ENCODE measurements around the gene WDR76. TPM values are rescaled to one million over a fixed set of nuclear protein-coding genes. Genes with fewer than 3 reads are reported as not detected.
"Not testable (repeated sequence)": the region's sequence is repeated elsewhere in the genome, so short reads cannot be mapped to it uniquely, and the experiment has no call there.

The WDR76 gene
- total and polyA plus RNA-seq, 7 donors: 1.2 to 11.6 (median 8.9) TPM

DNA sequence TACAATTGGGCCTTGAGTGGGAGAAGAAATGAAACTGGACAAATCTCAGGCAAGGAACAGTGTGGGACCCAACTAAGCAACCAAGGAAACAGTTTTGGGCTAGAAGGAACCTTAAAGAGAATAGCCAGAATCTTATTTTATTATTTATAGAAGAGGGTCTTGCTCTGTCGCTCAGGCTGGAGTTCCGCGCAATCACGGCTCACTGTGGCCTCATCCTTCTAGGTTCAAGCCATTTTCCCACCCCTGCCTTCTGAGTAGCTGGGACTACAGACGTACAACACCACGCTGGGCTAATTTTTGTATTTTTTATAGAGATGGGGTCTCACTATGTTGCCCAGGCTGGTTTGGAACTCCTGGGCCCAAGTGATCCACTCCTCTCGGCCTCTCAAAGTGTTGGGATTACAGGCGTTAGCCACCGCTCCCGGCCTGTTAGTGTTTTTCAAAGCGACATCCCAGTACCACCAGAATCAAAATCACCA is 734 bp upstream of the WDR76 start:
- Histone ChIP-seq H3K4me1 (peaks cover 0 to 51% (median 41%) of the 10 kb centered on the region in 4 donors), H3K36me3 (no peaks in the 10 kb centered on the region), H3K27me3 (no peaks in the 10 kb centered on the region), H3K27ac (peak overlapping the region; percentile 76 to 81 (median 77)), H3K9me3 (no peaks in the 10 kb centered on the region), H3K4me3 (peak overlapping the region in 3 of 4 donors; percentile 43 to 59 (median 58))
- DNase-seq: no peak
- no peak for TF ChIP-seq EP300 (IDR thresholded peaks at IDR 0.05)
- TF ChIP-seq POLR2A (IDR thresholded peaks at IDR 0.05): no peak
- TF ChIP-seq, protein P1, sequence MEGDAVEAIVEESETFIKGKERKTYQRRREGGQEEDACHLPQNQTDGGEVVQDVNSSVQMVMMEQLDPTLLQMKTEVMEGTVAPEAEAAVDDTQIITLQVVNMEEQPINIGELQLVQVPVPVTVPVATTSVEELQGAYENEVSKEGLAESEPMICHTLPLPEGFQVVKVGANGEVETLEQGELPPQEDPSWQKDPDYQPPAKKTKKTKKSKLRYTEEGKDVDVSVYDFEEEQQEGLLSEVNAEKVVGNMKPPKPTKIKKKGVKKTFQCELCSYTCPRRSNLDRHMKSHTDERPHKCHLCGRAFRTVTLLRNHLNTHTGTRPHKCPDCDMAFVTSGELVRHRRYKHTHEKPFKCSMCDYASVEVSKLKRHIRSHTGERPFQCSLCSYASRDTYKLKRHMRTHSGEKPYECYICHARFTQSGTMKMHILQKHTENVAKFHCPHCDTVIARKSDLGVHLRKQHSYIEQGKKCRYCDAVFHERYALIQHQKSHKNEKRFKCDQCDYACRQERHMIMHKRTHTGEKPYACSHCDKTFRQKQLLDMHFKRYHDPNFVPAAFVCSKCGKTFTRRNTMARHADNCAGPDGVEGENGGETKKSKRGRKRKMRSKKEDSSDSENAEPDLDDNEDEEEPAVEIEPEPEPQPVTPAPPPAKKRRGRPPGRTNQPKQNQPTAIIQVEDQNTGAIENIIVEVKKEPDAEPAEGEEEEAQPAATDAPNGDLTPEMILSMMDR (IDR thresholded peaks at IDR 0.05): no peak
- no peak for TF ChIP-seq POLR2AphosphoS5 (IDR thresholded peaks at IDR 0.05)
- 96 to 97% methylated on average over 11 of the region's 11 CpGs for WGBS, 2 donors
- intact Hi-C loops (cut with DNase I): no loop called here

DNA sequence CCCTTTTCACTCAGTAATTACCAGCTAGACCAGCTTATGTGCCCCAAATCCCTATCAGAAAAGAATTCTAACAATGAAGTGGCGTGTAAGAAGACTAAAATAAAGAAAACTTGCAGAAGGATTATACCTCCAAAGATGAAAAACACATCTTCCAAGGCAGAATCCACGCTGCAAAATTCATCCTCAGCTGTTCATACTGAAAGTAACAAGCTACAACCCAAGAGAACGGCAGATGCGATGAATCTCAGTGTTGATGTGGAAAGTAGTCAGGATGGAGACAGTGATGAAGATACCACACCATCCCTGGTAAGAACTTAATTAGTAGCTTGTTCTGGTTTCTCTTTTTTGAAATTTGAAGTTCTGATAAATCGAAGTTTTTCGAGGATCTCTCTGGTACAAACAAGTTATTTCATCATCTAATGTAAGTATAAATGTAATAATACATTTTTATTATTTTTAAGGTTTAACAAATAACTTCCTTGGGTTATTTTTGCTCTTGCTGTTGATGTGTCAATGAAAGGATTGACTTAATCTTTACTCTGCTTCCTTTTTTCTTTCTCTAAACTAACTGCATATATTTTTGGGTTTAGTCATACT is 1.4 kb downstream of the WDR76 start:
- no peak for DNase-seq
- H3K4me1 ChIP-seq: peaks cover 0 to 31% (median 30%) of the 10 kb centered on the region in 4 donors
- H3K27ac ChIP-seq: peak overlapping the region; percentile 76 to 81 (median 77)
- H3K36me3 ChIP-seq: no peaks in the 10 kb centered on the region
- TF ChIP-seq EP300 (IDR thresholded peaks at IDR 0.05) (no peak), POLR2A (IDR thresholded peaks at IDR 0.05) (no peak), POLR2AphosphoS5 (IDR thresholded peaks at IDR 0.05) (no peak)
- TF ChIP-seq, protein P1 (IDR thresholded peaks at IDR 0.05): no peak
- 57 to 71% methylated on average over 6 of the region's 6 CpGs for WGBS, 2 donors
- intact Hi-C loops (cut with DNase I): no loop called here
- no peak overlapping the region for H3K4me3 ChIP-seq
- no peaks in the 10 kb centered on the region for H3K27me3 ChIP-seq
- H3K9me3 ChIP-seq: no peaks in the 10 kb centered on the region

DNA sequence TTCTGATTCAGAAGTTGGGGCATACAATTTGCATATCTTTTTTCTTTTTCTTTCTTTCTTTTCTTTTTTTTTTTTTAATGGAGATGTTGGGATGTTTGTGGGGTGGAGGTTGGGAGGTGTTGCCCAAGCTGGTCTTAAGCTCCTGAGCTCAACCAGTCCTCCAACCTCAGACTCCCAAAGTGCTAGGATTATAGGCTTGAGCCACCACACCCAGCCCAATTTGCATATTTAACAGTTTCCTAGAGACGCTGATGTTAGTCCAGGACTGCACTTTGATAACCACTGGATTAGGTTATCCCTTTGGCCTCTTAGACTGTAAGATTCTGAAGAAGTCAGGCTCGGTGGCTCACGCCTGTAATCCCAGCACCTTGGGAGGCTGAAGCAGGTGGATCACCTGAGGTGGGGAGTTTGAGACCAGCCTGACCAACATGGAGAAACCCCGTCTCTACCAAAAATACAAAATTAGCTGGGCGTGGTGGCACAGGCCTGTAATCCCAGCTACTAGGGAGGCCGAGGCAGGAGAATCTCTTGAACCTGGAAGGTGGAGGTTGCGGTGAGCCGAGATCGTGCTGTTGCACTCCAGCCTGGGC is 3.2 kb downstream of the WDR76 start:
- H3K27me3 ChIP-seq; H3K27ac ChIP-seq; H3K9me3 ChIP-seq; H3K4me3 ChIP-seq; intact Hi-C loops (cut with DNase I); H3K36me3 ChIP-seq; DNase-seq: not testable (repeated sequence)
- WGBS, 2 donors: 88 to 92% methylated on average over 9 of the region's 9 CpGs
- peaks cover 0 to 23% (median 19%) of the 10 kb centered on the region in 4 donors for H3K4me1 ChIP-seq

DNA sequence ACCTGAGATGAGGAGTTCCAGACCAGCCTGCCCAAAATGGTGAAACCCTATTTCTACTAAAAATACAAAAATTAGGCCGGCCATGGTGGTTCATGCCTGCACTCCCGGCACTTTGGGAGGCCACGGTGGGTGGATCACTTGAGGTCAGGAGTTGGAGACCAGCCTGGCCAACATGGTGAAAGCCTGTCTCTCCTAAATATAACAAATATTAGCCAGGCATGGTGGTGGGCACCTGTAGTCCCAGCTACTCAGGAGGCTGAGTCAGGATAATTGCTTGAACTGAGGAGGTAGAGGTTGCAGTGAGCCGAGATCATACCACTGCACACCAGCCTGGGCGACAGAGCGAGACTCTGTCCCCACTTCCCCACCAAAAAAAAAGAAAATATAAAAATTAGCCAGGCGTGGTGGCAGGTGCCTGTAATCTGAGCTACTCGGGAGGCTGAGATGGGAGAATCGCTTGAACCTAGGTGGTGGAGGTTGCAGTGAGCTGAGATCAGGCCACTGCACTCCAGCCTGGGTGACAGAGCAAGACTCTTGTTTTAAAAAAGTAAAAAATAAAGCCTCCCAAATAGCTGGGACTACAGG is 4.0 kb downstream of the WDR76 start:
- H3K4me3 ChIP-seq; intact Hi-C loops (cut with DNase I); DNase-seq; H3K27ac ChIP-seq; H3K9me3 ChIP-seq; H3K27me3 ChIP-seq: not testable (repeated sequence)
- 89 to 95% methylated on average over 9 of the region's 9 CpGs for WGBS, 2 donors
- Histone ChIP-seq H3K36me3 (peaks cover 0 to 10% (median 0%) of the 10 kb centered on the region in 4 donors), H3K4me1 (peaks cover 0 to 23% (median 17%) of the 10 kb centered on the region in 4 donors)

DNA sequence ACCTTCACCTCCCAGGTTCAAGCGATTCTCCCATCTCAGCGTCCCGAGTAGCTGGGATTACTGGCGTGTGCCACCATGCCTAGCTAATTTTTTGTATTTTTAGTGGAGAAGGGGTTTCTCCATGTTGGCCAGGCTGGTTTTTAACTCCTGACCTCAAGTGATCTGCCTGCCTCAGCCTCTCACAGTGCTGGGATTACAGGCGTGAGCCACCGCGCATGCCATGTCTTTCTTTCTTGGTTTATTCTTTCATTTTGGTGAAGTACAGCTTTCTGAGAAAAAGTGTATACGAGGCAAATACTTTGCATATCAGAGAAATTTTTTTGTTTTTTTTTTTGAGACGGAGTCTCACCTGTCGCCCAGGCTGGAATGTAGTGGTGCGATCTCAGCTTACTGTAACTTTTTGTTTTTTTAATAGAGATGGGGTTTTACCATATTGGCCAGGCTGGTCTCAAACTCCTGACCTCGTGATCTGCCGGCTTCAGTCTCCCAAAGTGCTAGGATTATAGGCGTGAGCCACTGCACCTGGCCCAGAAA is 4.8 kb downstream of the WDR76 start:
- H3K27ac ChIP-seq; H3K9me3 ChIP-seq; DNase-seq; H3K4me3 ChIP-seq; intact Hi-C loops (cut with DNase I); H3K27me3 ChIP-seq: not testable (repeated sequence)
- Histone ChIP-seq H3K36me3 (peaks cover 0 to 18% (median 0%) of the 10 kb centered on the region in 4 donors), H3K4me1 (peaks cover 0 to 17% (median 12%) of the 10 kb centered on the region in 4 donors)
- 95% methylated on average over 14 of the region's 14 CpGs for WGBS, 2 donors

DNA sequence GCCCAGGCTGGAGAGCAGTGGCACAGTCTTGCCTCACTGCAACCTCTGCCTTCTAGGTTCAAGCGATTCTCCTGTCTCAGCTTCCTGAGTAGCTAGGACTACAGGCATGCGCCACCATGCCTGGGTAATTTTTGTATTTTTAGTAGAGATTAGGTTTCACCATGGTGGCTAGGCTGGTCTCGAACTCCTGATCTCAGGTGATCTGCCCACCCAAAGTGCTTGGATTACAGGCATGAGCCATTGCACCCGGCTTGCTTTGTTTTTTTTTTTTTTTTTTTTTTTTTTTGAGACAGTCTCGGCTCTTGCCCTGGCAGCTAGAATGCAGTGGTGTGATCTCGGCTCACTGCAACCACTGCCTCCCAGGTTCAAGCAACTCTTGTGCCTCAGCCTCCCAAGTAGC is 5.7 kb downstream of the WDR76 start:
- 95% methylated on average over 6 of the region's 6 CpGs for WGBS, 2 donors
- H3K4me3 ChIP-seq; intact Hi-C loops (cut with DNase I); H3K9me3 ChIP-seq; H3K27me3 ChIP-seq; DNase-seq; H3K27ac ChIP-seq: not testable (repeated sequence)
- Histone ChIP-seq H3K4me1 (peaks cover 0 to 11% (median 6%) of the 10 kb centered on the region in 4 donors), H3K36me3 (peaks cover 0 to 19% (median 0%) of the 10 kb centered on the region in 4 donors)

All from sigmoid colon (tissue), 7 donors.